Stimulated activated effector memory CD8-positive, alpha-beta T cell treated with anti-CD3 and anti-CD28 coated beads, Interleukin-12 subunit alpha, Interleukin-12 subunit beta, amount 100 ng/mL, for 72 hours (primary cell): ENCODE data around the gene ZFTA.
A peak's percentile ranks its signal among the peaks of the same experiment; 100 is the strongest.

Source experiments
- ATAC-seq: fragments of 150-1000 bp; cut with Tn5 transposase; 2 replicates; pipeline ENCODE4 v1.10.0; 2021
- DNase-seq, 2 donors: peaks; one replicate each; pipeline ENCODE4 v3.0.0; 2021 to 2022; ENCODE audit warnings: low spot score in 2 of 2
- H3K27ac Mint-ChIP-seq: one replicate; pipeline ENCODE4 v1.8.0; 2022; ENCODE audit warnings: mild to moderate bottlenecking, mixed read lengths
- H3K36me3 Mint-ChIP-seq: one replicate; pipeline ENCODE4 v1.8.0; 2022; ENCODE audit warnings: mild to moderate bottlenecking, mixed read lengths
- H3K4me1 Mint-ChIP-seq: one replicate; pipeline ENCODE4 v1.8.0; 2022; ENCODE audit warnings: mixed read lengths
- H3K4me3 Mint-ChIP-seq: one replicate; pipeline ENCODE4 v1.8.0; 2022; ENCODE audit warnings: mild to moderate bottlenecking, mixed read lengths
- H3K9me3 Mint-ChIP-seq: one replicate; pipeline ENCODE4 v1.8.0; 2022; ENCODE audit warnings: mixed read lengths

Gene ZFTA

GRCh38 chr11:63738720-63739360 is 29.7 kb downstream of the ZFTA start:
- H3K4me3 Mint-ChIP-seq: no peak overlapping the region
- no peak overlapping the region for H3K27ac Mint-ChIP-seq
- H3K9me3 Mint-ChIP-seq: no peaks in the 10 kb centered on the region
- H3K36me3 Mint-ChIP-seq: no peaks in the 10 kb centered on the region
- H3K4me1 Mint-ChIP-seq: no peaks in the 10 kb centered on the region
- ATAC-seq (no peak), DNase-seq (peak; percentile 43 to 80)

GRCh38 chr11:63737718-63738117 is 30.9 kb downstream of the ZFTA start:
- DNase-seq (no peak), ATAC-seq (no peak)
- Mint-ChIP-seq H3K27ac (no peak overlapping the region), H3K9me3 (no peaks in the 10 kb centered on the region), H3K4me3 (no peak overlapping the region), H3K36me3 (no peaks in the 10 kb centered on the region), H3K4me1 (no peaks in the 10 kb centered on the region)

GRCh38 chr11:63736864-63737263 is 31.7 kb downstream of the ZFTA start:
- DNase-seq (no peak), ATAC-seq (no peak)
- Mint-ChIP-seq H3K4me3 (no peak overlapping the region), H3K36me3 (no peaks in the 10 kb centered on the region), H3K4me1 (no peaks in the 10 kb centered on the region), H3K27ac (no peak overlapping the region), H3K9me3 (no peaks in the 10 kb centered on the region)

- Mint-ChIP-seq H3K9me3 (no peaks in the 10 kb centered on the region), H3K4me1 (no peaks in the 10 kb centered on the region), H3K27ac (no peak overlapping the region), H3K4me3 (no peak overlapping the region), H3K36me3 (no peaks in the 10 kb centered on the region)
- DNase-seq (no peak), ATAC-seq (no peak)
These were observed 39.2 kb downstream of the ZFTA start for GRCh38 chr11:63729326-63729725.

GRCh38 chr11:63720611-63721010 is 48.0 kb downstream of the ZFTA start:
- no peaks in the 10 kb centered on the region for H3K4me1 Mint-ChIP-seq
- no peak overlapping the region for H3K27ac Mint-ChIP-seq
- H3K36me3 Mint-ChIP-seq: no peaks in the 10 kb centered on the region
- ATAC-seq (no peak), DNase-seq (no peak)
- no peak overlapping the region for H3K4me3 Mint-ChIP-seq
- H3K9me3 Mint-ChIP-seq: no peaks in the 10 kb centered on the region

GRCh38 chr11:63719987-63720386 is 48.6 kb downstream of the ZFTA start:
- ATAC-seq: no peak
- Mint-ChIP-seq H3K9me3 (no peaks in the 10 kb centered on the region), H3K36me3 (no peaks in the 10 kb centered on the region), H3K4me3 (no peak overlapping the region), H3K27ac (no peak overlapping the region), H3K4me1 (no peaks in the 10 kb centered on the region)
- no peak for DNase-seq

- Mint-ChIP-seq H3K4me3 (no peak overlapping the region), H3K4me1 (no peaks in the 10 kb centered on the region), H3K36me3 (no peaks in the 10 kb centered on the region), H3K27ac (no peak overlapping the region), H3K9me3 (no peaks in the 10 kb centered on the region)
- DNase-seq (no peak), ATAC-seq (no peak)
These were observed 49.6 kb downstream of the ZFTA start for GRCh38 chr11:63719001-63719400.
